SK-N-MC (cell line): ENCODE results near the gene H2BK1.

Source experiments
- EZH2 ChIP-seq: fragments of 200-600 bp; sonication (generic); IDR thresholded peaks from one replicate; pipeline ENCODE4 v1.6.1; 2017; ENCODE audit warnings: antibody characterized with exemption
- FOXP2 ChIP-seq: optimal IDR thresholded peaks from 2 replicates; pipeline ENCODE3; 2011; ENCODE audit warnings: mild to moderate bottlenecking, moderate library complexity; ENCODE audit not compliant: insufficient read depth; ENCODE audit errors: extremely low read length, control extremely low read depth
- POLR2AphosphoS5 ChIP-seq: IDR thresholded peaks from 2 replicates; pipeline ENCODE4 v1.6.1; 2012; ENCODE audit warnings: mild to moderate bottlenecking, low read depth, low read length, borderline replicate concordance

GRCh38 chr7:151252961-151253711, 42.8 kb upstream of the H2BK1 start:
- TF ChIP-seq POLR2AphosphoS5 (no peak), EZH2 (no peak), FOXP2 (no peak)
